Activated CD4-positive, alpha-beta T cell treated with anti-CD3 and anti-CD28 coated beads, Interleukin-2, amount 50 U/mL, for 1 hour (primary cell): ENCODE data around the gene ANKUB1.
A peak's percentile ranks its signal among the peaks of the same experiment; 100 is the strongest.
"Not testable (repeated sequence)": the region's sequence is repeated elsewhere in the genome, so short reads cannot be mapped to it uniquely, and the experiment has no call there.

Source experiments
- DNase-seq: peaks from one replicate; pipeline ENCODE4 v3.0.0-alpha.2; 2020

ANKUB1 gene, protein sequence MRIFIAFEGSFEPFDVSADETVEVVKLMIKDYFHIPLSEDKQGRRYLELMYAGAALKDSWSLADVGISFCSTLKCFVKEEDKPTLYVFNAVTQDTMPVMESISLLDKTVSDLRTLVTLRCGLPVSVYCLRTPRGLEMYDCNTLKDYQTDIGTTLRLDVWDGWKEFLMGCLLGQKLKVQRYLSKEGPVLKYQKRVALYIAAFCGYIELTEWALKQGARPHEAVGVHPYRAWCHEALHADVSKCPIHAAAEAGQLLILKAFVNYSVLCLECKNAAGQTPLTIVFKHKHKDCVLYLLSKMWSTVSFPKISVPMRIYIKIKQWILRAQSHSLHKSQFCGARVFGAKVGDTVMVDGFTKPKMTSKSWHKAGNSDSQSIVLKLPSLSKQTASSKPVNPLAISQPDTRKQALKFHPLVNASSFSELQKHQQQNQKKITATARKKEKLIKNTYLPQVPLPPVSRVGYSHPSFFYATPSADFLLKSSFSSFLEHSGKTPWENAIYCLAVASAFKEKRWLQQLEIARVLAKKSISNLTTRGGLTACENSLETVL

DNA sequence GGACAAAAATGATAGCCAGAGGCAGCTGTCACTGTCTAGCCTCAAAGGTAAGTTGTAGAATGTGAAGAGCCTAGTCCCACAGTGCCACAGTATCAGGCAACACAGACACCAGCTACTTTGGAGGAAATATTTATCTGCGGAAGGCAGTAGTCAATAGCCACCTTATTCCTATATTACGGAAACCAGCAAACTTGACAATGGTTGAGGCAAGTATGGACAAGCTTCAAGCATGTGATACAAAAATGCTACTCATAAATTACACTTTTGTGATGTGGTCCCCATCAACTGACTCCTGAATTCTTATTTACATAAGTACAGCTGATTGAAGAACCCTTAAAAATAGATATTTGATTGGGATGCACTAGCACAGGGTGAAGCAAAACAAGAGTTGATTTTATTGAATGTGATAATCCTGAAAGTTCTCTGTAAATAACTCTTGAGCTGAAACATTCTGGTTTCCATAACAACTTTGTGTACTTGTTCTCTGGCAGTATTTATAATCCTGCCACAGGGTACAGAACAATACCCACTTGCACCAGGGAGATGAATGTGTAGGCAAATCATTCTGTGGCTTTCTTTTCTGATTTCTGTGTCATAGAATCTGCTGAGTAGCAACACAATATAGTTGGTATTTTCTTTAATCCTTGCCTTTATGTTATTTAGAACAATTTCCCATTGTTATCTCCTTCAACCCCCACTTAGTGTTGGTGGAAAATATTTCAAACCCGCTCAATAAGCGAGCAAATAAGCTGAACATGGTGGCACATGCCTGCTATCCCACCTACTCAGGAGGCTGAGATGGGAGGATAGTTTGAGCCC lies at the start of gene ANKUB1:
Gene ANKUB1 (minus strand): TSS at position 103 of the 819 bp plus-strand sequence. CDS start 188 bp downstream, outside the sequence.
- DNase-seq, result no peak

DNA sequence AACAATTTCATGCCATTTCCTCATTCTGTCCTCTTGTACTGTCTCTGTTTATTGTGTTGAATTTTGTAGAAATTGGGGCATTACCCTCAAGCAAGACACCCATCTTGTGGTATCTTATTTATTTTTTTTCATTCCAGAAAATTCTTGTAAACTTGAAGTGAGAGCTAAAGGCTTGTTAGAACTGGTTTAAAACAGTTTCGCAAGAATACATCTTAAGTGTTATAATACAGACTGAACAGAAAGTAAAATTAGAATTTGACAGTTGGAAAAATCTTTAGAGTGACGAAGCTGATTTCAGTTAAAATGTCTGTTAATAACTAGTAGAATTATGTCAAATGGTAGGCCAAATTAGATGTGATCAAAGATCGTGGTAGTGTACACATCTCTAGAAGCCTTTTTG lies 47.5 kb upstream of the ANKUB1 start:
- no peak for DNase-seq

DNA sequence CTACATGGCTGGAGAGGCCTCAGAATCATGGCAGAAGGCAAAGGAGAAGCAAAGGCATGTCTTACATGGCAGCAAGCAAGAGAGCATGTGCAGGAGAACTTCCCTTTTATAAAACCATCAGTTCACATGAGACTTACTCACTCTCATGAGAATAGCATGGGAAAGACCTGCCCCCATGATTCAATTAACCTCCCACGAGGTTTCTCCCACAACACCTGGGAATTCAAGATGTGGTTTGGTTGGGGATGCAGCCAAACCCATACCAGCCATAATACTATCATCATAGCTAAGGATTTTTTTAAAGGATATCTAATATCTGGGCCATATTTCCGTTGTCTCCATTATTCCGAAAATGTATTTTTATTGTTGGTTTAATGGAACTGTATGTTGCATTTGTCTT lies 47.1 kb upstream of the ANKUB1 start:
- not testable (repeated sequence) for DNase-seq

DNA sequence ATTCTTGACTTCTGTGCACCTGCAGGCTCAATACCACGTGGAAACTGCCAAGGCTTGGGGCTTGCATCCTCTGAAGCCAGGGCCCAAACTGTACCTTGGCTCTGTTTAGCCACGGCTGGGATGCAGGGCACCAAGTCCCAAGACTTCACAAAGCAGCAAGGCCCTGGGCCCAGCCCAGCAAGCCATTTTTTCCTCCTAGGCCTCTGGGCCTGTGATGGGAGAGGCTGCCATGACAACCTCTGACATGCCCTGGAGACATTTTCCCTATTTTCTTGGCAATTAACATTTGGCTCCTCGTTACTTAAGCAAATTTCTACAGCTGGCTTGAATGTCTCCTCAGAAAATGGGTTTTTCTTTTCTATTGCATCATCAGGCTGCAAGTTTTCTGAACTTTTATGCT lies 46.1 kb upstream of the ANKUB1 start:
- not testable (repeated sequence) for DNase-seq

DNA sequence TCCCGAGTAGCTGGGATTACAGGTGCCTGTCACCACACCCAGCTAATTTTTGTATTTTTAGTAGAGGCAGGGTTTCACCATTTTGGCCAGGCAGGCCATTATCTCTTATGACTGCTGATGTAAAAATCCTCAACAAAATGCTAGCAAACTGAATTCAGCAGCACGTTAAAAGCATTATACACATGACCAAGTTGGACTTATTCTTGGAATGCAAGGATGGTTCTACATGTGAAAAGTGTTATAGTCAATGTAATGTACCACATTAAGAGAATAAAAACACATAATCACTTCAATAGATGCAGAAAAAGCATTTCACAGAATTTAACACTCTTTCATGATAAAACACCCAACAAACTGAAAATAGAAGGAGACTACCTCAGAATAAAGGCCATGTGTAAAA lies 40.9 kb upstream of the ANKUB1 start:
- no peak for DNase-seq

DNA sequence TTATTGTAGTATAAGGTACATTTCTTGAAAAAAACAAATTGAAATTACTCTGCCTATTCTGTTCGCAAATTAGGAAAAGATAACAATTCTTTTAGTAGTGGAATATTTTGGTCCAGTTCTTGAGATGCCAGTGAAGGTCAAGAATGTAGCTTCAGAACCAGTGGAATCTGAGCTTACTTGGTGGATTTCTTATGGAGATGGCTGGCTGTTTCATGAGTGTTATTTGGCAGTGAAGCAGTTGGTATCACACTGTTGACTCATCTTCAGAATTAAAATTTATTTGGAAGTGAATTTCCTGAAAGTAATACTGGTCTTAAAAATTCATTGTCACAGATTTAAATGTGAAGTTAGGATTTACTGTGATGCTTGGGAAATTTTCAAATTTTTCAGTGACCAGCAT lies 39.7 kb upstream of the ANKUB1 start:
- DNase-seq, result no peak

DNA sequence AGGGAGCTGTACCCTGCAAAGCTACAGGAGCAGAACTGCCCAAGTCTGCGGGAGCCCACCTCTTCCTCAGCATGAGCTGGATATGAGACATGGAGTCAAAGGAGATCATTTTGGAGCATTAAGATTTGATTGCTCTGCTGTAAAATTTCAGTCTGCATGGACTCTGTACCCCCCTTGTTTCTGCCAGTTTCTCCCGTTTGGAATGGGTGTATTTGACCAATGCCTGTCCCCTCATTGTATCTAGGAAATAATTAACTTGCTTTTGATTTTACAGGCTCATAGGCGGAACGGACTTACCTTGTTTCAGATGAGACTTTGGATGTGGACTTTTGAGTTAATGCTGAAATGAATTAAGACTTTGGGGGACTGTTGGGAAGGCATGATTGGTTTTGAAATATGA lies 39.0 kb upstream of the ANKUB1 start:
- DNase-seq, result no peak

DNA sequence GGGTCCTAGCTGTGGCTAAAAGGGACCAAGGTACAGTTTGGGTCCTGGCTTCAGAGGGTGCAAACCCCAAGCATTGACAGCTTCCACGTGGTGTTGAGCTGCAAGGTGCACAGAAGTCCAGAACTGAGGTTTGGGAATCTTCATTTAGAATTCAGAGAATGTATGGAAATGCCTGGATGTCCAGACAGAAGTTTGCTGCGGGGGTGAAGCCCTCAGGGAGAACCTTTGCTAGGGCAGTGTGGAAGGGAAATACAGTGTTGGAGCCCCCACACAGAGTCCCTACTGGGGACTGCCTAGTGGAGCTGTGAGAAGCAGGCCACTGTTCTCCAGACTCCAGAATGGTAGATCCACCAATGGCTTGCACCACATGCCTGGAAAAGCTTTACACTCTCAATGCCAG lies 38.5 kb upstream of the ANKUB1 start:
- DNase-seq, result no peak

DNA sequence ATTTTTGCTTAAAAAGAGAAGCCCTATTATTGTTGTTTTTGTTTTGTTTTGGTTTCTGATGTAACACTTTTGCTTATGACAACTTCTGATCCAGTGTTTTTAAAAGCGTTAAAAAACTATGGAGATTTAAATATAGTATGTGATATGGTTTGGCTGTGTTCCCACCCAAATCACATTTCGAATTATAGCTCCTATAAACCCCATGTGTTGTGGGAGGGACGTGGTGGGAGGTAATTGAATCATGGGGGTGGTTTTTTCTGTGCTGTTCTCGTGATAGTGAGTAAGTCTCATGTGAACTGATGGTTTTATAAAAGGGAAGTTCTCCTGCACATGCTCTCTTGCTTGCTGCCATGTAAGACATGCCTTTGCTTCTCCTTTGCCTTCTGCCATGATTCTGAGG lies 37.3 kb upstream of the ANKUB1 start:
- not testable (repeated sequence) for DNase-seq

DNA sequence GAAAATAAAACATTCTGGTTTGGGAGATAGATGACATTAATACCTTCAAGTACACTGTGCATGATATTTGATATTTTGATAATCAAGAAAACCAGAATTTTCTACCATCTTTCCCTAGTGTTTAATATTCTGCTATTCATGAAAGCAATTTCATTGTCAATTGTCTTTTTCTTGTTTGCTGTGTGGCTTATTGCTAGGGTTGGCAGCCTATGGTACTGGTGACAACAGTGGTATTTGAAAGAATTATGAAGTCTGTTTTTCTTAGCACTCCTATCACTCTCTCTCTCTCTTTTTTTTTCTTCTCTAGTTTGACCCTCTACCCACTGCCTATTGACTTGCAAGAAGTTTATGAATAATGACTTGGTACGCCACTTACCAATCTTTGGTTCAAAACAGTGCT lies 36.0 kb upstream of the ANKUB1 start:
- DNase-seq, result no peak

DNA sequence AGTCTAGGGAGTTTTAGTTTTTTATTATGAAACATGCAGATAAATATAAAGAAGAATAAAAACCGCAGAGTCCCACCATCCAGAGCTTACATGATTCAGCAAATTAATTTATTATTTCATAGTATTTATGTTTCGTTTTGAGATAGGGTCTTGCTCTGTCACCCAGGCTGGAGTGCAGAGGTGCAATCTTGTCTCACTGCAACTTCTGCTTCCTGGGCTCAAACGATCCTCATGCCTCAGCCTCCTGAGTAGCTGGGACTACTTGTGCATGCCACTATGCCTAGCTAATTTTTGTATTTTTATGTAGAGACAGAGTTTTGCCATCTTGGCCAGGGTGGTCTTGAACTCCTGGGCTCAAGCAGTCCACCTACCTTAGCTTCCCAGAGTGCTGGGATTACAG lies 34.3 kb upstream of the ANKUB1 start:
- no peak for DNase-seq

DNA sequence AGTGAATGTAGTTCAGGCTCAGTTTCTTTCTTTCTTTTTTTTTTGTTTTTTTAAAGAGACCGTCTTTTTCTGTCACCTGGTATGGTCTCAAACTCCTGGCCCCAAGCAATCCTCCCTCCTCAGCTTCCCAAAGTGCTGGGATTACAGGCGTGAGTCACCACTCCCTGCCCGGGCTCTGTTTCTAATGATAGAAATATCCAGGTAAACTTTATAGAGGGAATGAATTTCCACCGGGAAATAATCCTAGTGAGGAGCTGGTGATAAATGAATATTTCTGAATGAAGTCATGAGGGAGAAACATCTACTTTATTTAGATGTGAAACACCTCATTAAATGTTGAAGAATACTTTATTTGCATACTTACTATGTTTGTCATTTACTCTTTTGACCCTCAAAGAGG lies 27.8 kb upstream of the ANKUB1 start:
- no peak for DNase-seq

DNA sequence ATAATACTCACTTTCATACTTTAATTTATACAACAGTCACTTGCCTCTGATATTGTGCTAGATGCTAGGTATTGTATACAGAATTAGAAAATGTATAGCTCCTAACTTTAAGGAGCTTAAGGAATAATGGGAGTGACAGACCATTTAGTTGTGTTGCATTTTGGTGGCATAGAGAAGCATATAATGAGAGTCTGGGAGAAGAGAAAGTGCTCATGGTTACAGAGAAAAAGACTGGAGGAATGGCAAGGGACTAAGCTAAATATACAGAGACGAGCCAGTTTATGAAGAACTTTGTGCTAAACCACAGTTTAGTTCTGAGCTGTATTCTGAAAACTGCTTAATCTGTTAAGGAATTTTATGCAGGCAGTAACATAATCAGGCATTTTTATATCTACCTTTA lies 27.1 kb upstream of the ANKUB1 start:
- no peak for DNase-seq

DNA sequence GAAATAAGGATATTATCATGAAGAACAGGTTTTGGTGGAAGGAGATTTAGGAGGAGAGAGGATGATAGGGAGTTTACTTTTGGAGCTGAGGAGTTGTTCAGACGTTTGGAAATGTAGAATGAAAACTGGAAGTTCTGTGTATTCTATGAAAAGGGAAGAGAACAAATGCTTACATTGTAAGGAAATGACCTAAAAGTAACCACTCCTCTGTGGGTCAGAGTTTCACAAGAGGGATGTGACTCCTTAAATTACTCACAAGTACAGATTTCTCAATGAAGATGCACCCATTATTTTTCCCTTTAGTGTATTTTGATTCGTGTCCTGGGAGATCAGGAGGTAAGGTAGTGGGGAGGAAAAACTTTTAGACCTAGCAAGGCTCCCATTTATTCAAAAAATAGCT lies 24.6 kb upstream of the ANKUB1 start:
- DNase-seq, result no peak

DNA sequence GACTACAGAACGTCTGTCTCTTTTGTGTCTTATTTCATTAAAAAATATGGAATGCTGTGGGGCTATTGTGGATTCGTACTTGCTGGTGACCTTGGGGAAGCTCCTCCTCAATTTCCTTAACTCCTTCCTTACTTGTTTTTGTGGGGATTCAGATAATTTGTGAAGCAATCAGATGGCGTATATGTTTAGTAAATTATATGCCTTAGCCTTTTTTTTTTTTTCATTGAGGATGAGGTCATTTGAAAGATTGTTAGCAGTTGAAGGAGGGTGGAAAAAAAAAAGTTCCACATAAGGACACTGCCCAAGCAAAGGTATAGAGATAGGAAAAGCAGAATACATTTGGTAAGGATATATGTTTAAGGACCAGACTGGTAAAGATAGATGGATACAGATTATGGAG lies 24.0 kb upstream of the ANKUB1 start:
- DNase-seq, result no peak

DNA sequence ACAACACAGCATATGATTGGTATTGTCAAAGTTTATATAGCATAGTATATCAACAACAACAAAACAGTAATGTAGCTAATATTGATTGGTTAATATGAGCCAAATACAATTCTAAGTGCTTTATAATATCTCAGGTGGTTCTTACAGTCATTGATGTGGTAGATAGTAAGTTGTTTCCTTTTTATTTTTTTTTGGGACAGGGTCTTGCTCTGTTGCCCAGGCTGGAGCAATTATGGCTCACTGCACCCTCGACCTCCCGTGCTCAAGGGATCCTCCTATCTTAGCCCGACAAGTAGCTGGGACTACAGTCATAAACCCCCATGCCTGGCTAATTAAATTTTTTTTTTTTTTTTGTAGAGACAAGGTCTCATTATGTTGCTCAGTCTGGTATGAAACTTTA lies 23.4 kb upstream of the ANKUB1 start:
- DNase-seq, result no peak

DNA sequence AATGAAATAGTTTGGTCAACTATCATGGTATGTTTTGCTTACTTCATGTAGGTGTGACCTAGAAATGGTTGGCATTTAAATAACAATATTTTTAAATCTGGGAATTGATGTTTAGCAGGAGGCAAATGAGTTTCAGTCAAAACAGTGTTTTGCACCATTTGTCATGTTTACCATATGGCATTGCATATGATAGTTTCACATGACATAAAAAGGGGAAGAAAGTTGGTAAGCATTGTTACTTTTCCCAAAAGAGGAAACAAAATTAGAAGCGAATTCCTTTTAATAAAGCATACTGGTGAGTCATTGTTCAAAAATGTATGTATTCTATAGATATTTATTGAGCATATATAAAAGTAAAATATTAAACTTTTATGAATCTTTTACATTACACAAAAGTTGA lies 23.0 kb upstream of the ANKUB1 start:
- no peak for DNase-seq

DNA sequence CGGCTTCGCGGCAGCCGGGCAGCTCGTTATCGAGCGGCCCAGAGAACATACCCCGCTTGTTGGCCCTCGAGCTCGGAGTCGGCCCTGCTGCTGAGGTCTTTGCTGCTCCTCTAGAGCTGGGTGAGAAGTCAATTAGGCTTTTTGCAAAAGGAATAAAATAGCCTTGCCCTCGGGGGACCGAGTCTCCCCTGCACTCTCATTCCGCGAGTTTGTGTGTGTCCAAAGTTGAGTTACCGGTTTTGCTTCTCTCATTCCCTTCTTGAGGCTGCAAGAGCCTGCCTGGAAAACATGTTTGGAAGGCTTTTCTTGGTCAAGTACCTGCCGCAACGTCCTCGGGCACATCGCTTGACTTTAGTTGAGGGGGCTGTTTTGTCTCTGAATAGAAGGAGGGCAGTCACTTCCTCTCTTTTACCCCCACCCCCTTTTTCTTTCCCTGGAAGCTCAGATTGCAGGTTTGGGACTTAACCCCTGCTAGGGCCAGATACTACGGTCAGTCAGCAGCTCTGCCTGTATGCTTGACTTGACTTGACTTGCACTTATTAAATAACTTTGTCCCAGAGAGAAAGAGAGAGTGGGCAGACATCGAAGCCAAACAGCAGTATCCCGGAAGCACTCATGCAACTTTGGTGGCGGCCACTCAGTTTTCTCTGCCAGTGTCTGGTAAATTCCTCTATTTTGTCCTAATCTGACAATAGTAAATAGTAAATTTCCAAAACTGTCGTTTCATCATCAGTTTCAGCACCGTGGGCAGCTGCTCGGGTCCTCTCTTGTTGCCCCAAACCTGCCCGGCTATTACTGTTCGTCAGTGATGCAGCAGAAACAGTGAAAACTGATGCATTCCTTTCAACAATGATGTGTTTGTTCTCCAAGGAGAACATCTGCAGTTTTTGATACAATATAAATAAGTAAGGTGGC lies 21.3 kb upstream of the ANKUB1 start:
- peak; percentile 5 for DNase-seq

DNA sequence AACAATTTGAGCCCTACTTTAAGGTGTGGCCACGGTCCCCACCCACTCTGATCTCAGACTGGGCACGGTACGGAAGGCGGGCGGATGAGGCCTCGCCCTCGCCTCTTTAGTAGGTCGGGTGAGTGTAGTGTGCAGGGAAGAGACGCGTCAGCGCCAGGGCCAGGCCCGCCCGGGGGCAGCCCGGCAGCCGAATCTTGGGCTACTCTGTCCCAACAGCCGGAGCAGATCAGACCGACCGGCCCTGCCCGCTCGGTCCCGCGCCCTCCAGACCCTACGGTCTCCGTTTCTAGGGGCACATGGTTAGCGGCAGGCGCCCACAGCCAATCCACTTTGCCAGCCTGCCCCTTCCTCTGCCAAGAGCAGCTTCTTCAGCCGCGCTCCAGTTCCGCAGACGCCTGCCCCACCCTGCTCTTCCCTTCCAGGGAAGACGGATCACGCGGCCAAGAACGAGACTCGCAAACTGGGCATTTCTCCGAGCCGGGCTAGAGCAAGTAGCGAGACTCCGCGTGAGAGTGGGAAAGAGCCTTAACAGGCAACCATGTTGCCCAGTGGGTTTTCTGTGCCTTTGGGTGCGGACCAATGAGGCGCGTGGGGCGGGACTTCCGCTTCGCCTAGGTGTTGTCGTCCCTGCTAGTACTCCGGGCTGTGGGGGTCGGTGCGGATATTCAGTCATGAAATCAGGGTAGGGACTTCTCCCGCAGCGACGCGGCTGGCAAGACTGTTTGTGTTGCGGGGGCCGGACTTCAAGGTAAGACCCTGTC lies 20.4 kb upstream of the ANKUB1 start, which contains the start of gene RNF13:
Gene RNF13 (plus strand): TSS at position 610 of the 761 bp plus-strand sequence. CDS start 32,812 bp downstream, outside the sequence.
- DNase-seq, result peak; percentile 89

DNA sequence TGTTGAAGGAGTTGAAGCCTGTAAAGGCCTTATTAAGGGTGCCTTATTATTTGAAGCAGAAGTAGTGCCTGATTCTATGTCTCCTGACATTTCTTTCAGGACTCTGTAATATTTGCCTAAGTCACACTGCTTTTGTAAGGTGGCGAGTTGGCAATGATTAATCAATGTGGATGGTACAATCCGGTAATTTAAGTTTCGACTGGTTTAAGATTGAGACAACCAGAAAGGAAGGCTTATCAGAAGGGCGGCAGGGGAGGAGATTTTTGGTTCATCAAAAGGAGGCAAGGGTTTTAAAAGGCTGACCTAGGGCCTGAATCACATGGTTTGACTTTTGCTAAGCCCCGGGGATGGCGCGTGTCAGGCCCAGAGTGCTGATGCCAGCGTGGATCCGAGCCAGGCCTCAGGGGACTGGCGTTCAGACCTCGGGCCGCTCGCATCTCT lies 19.8 kb upstream of the ANKUB1 start:
- DNase-seq, result no peak

DNA sequence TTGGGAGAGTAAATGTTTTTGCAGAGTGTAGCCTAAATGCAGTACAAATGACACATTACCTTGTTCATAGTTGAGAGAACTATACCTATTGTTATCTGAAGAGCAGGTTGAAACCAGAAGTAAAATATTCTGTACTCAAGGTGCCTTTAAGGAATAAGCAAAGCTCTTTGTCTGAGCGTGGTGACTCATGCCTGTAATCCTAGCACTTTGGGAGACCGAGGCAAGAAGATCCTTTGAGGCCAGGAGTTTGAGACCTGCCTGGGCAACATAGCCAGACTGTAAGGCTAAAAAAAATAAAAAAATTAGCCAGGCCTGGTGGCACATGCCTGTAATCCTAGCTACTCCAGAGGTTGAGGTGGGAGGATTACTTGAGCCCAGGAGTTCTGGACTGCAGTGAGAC lies 18.5 kb upstream of the ANKUB1 start:
- no peak for DNase-seq

DNA sequence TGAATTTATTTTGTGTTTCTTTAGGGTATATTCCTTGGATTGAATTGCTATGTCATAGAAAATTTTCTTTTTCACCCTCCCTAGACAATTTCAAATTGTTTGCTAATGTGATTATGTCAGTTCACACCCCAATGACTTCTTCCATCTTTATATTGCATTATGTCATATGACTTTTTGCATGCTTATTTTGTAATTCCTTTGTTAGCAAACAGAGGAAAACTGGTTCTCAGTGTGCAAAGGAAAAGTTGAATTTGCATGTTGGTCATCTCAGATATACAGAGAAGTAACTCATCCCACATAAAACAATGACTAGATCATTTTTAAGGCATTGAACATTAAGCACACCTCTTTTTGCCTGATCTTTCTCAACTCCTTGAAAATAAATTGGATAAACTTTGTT lies 17.3 kb upstream of the ANKUB1 start:
- DNase-seq, result no peak
